Gastroesophageal sphincter (tissue), 4 donors: ENCODE measurements around the gene LRRC53. TPM values are rescaled to one million over a fixed set of nuclear protein-coding genes. Genes with fewer than 3 reads are reported as not detected.

ENCODE experiments used
- ATAC-seq: fragments of 150-250 bp; one replicate; pipeline ENCODE4 v1.9.1; 2016; ENCODE audit warnings: mild to moderate bottlenecking, moderate library complexity
- H3K27ac ChIP-seq, 4 donors: fragments of 200-600 bp; sonication (generic) in 3 of 4; 1 replicate in 3 of 4; 2 replicates in 1 of 4; pipeline ENCODE4 v1.5.1; 2016 to 2019
- H3K27me3 ChIP-seq: fragments of 200-600 bp; sonication (generic); one replicate; pipeline ENCODE4 v1.5.1; 2019
- H3K36me3 ChIP-seq, 2 donors: fragments of 200-600 bp; sonication (generic); one replicate each; pipeline ENCODE4 v1.5.1; 2019; ENCODE audit warnings: control low read depth in 1 of 2
- H3K4me1 ChIP-seq, 3 donors: fragments of 200-600 bp; sonication (generic); 1 replicate in 2 of 3; 2 replicates in 1 of 3; pipeline ENCODE4 v1.5.1; 2016 to 2019; ENCODE audit warnings: control low read depth in 2 of 3
- H3K4me3 ChIP-seq, 2 donors: fragments of 200-600 bp; sonication (generic); one replicate each; pipeline ENCODE4 v1.5.1; 2019; ENCODE audit warnings: mild to moderate bottlenecking in 1 of 2, moderate library complexity in 1 of 2
- H3K9me3 ChIP-seq, 3 donors: fragments of 200-600 bp; sonication (generic); one replicate each; pipeline ENCODE4 v1.5.1; 2017 to 2019; ENCODE audit warnings: control low read depth in 2 of 3
- CTCF ChIP-seq, 4 experiments: fragments of 200-600 bp in 2 of 4; fragments of 450-650 bp in 2 of 4; sonication (generic) in 1 of 4; IDR thresholded peaks; one replicate each; pipeline ENCODE4 v1.5.1; 2017 to 2019; ENCODE audit warnings: antibody characterized with exemption in 4 of 4, mild to moderate bottlenecking in 2 of 4, moderate library complexity in 2 of 4
- EP300 ChIP-seq: sonication (generic); formaldehyde crosslinking; IDR thresholded peaks from one replicate; pipeline ENCODE4 v1.6.1; 2017; ENCODE audit warnings: antibody characterized with exemption, mild to moderate bottlenecking
- POLR2A ChIP-seq, 2 donors: fragments of 450-650 bp; IDR thresholded peaks; one replicate each; pipeline ENCODE4 v1.6.1; 2017; ENCODE audit warnings: antibody characterized with exemption in 2 of 2, mild to moderate bottlenecking in 2 of 2, moderate library complexity in 1 of 2
- POLR2AphosphoS5 ChIP-seq: sonication (generic); formaldehyde crosslinking; IDR thresholded peaks from one replicate; pipeline ENCODE4 v1.6.1; 2017; ENCODE audit warnings: antibody characterized with exemption
- WGBS, 2 donors: methylation state at CpG; one replicate each; pipeline ENCODE4 v1.1.5; 2018; ENCODE audit warnings: low coverage in 1 of 2; 5-methylcytosine and 5-hydroxymethylcytosine counted together
- total RNA-seq, 4 donors: library from RNA; depleted of rRNA; stranded (reverse); fragments of >200 nt; gene quantifications; one replicate each; pipeline ENCODE4 v1.1.0, GENCODE V29; 2016

The LRRC53 gene
- total RNA-seq, 4 donors from 2014 or later: not detected

GRCh38 chr1:74508449-74508848, 4.0 kb downstream of the LRRC53 start:
- H3K4me1 ChIP-seq: peaks cover 0 to 6% (median 0%) of the 10 kb centered on the region in 3 donors
- H3K36me3 ChIP-seq: no peaks in the 10 kb centered on the region
- WGBS, 2 donors: 30 to 83% methylated on average over 2 to 3 of the region's 3 CpGs
- no peak for ATAC-seq
- H3K27me3 ChIP-seq: no peaks in the 10 kb centered on the region
- no peak overlapping the region for H3K4me3 ChIP-seq
- no peak for TF ChIP-seq POLR2AphosphoS5
- no peak for TF ChIP-seq EP300
- TF ChIP-seq CTCF (IDR thresholded peaks at IDR 0.05): no peak
- no peak for TF ChIP-seq POLR2A (IDR thresholded peaks at IDR 0.05)
- H3K27ac ChIP-seq: no peak overlapping the region
- no peaks in the 10 kb centered on the region for H3K9me3 ChIP-seq

- no peak overlapping the region for H3K4me3 ChIP-seq
- WGBS, 2 donors: 73 to 77% methylated on average over 8 of the region's 8 CpGs
- no peak for ATAC-seq
- no peak overlapping the region for H3K27ac ChIP-seq
- no peaks in the 10 kb centered on the region for H3K9me3 ChIP-seq
- TF ChIP-seq POLR2A (IDR thresholded peaks at IDR 0.05) (no peak), POLR2AphosphoS5 (no peak), CTCF (IDR thresholded peaks at IDR 0.05) (no peak)
- peaks cover 0 to 6% (median 0%) of the 10 kb centered on the region in 3 donors for H3K4me1 ChIP-seq
- no peaks in the 10 kb centered on the region for H3K27me3 ChIP-seq
- H3K36me3 ChIP-seq: no peaks in the 10 kb centered on the region
Observed at GRCh38 chr1:74505928-74506710, 6.3 kb downstream of the LRRC53 start.

- H3K27ac ChIP-seq: no peak overlapping the region
- ATAC-seq: no peak
- H3K27me3 ChIP-seq: no peaks in the 10 kb centered on the region
- peaks cover 0 to 6% (median 0%) of the 10 kb centered on the region in 3 donors for H3K4me1 ChIP-seq
- no peak overlapping the region for H3K4me3 ChIP-seq
- no peaks in the 10 kb centered on the region for H3K36me3 ChIP-seq
- no peaks in the 10 kb centered on the region for H3K9me3 ChIP-seq
- TF ChIP-seq CTCF (IDR thresholded peaks at IDR 0.05) (no peak), EP300 (no peak)
- WGBS, 2 donors: 62 to 68% methylated on average over 7 to 10 of the region's 11 CpGs
Observed at GRCh38 chr1:74504933-74505512, 7.4 kb downstream of the LRRC53 start.

GRCh38 chr1:74504125-74504932, 8.1 kb downstream of the LRRC53 start:
- TF ChIP-seq POLR2A (IDR thresholded peaks at IDR 0.05): no peak
- peak in 3 of 4 experiments; percentile 28 to 65 (median 30) for TF ChIP-seq CTCF (IDR thresholded peaks at IDR 0.05)
- TF ChIP-seq EP300: no peak
- TF ChIP-seq POLR2AphosphoS5: no peak
- H3K27ac ChIP-seq: no peak overlapping the region
- no peaks in the 10 kb centered on the region for H3K9me3 ChIP-seq
- no peaks in the 10 kb centered on the region for H3K36me3 ChIP-seq
- 46 to 79% methylated on average over 7 to 15 of the region's 15 CpGs for WGBS, 2 donors
- H3K4me3 ChIP-seq: no peak overlapping the region
- H3K27me3 ChIP-seq: no peaks in the 10 kb centered on the region
- peak; percentile 51 for ATAC-seq
- H3K4me1 ChIP-seq: peaks cover 0 to 6% (median 0%) of the 10 kb centered on the region in 3 donors
